SK-N-SH (cell line): ENCODE data around the gene ZNF562. TPM values are rescaled to one million over a fixed set of nuclear protein-coding genes. Genes with fewer than 3 reads are reported as not detected.
A peak's percentile ranks its signal among the peaks of the same experiment; 100 is the strongest.

Experiments used
- CTCF ChIA-PET: fragments of 300-600, 350-600 bp; formaldehyde crosslinking; extraction: SDS; loops from one replicate; lab custom pipeline; 2021; lab: Yijun Ruan, JAX
- POLR2A ChIA-PET: fragments of 350-600 bp; sonication (Branson Sonifier 250); formaldehyde crosslinking; extraction: SDS; loops from one replicate; lab custom pipeline; 2020; ENCODE audit warnings: antibody characterized with exemption, inconsistent platforms; lab: Yijun Ruan, JAX
- DNase-seq: peaks from one replicate; pipeline ENCODE4 v3.0.0; 2012
- H2AFZ ChIP-seq: fragments of 200-600 bp; sonication (generic); 2 replicates; pipeline ENCODE4 v1.8.1; 2016; ENCODE audit warnings: antibody characterized with exemption, mild to moderate bottlenecking, low read depth
- H3F3A ChIP-seq: fragments of 200-600 bp; sonication (generic); replicated peaks from 2 replicates; pipeline ENCODE3; 2016; ENCODE audit warnings: antibody characterized with exemption, mild to moderate bottlenecking; ENCODE audit not compliant: insufficient read depth
- H3K27ac ChIP-seq, 2 experiments: fragments of 200-500 bp in 1 of 2; fragments of 200-600 bp in 1 of 2; sonication (Bioruptor generic) in 1 of 2; sonication (generic), shearing (Covaris generic) in 1 of 2; 2 replicates each; pipeline versions ENCODE4 v1.5.1 to v1.6.1; 2014 to 2016; ENCODE audit warnings: low read depth in 2 of 2, inconsistent platforms in 1 of 2, low read length in 1 of 2, mild to moderate bottlenecking in 1 of 2, mixed read lengths in 1 of 2
- H3K27me3 ChIP-seq: fragments of 200-600 bp; sonication (generic), shearing (Covaris generic); 2 replicates; pipeline ENCODE4 v1.6.1; 2016; ENCODE audit warnings: mixed run types; ENCODE audit not compliant: insufficient read depth
- H3K36me3 ChIP-seq, 2 experiments: fragments of 200-500 bp in 1 of 2; fragments of 200-600 bp in 1 of 2; sonication (Bioruptor generic) in 1 of 2; sonication (generic) in 1 of 2; replicated peaks in 1 of 2; 2 replicates each; pipeline versions ENCODE3 to v1.5.1; 2014 to 2016; ENCODE audit warnings: low read length in 1 of 2, mild to moderate bottlenecking in 1 of 2; ENCODE audit not compliant: insufficient read depth in 2 of 2, control insufficient read depth in 1 of 2
- H3K4me1 ChIP-seq, 2 experiments: fragments of 200-500 bp in 1 of 2; fragments of 200-600 bp in 1 of 2; sonication (Bioruptor generic) in 1 of 2; sonication (generic), shearing (Covaris generic) in 1 of 2; 2 replicates each; pipeline versions ENCODE4 v1.5.1 to v1.6.1; 2014 to 2016; ENCODE audit warnings: low read depth in 1 of 2, low read length in 1 of 2, mixed run types in 1 of 2; ENCODE audit not compliant: insufficient read depth in 2 of 2, control insufficient read depth in 1 of 2
- H3K4me2 ChIP-seq: fragments of 200-600 bp; sonication (generic), shearing (Covaris generic); 2 replicates; pipeline ENCODE4 v1.6.1; 2017; ENCODE audit warnings: mixed run types
- H3K4me3 ChIP-seq, 2 experiments: fragments of 200-500 bp in 1 of 2; fragments of 200-600 bp in 1 of 2; sonication (Bioruptor generic) in 1 of 2; sonication (generic), shearing (Covaris generic) in 1 of 2; 2 replicates each; pipeline versions ENCODE4 v1.5.1 to v1.8.1; 2014 to 2016; ENCODE audit warnings: low read depth in 2 of 2, inconsistent platforms in 1 of 2, low read length in 1 of 2, mild to moderate bottlenecking in 1 of 2, mixed read lengths in 1 of 2, moderate library complexity in 1 of 2
- H3K79me2 ChIP-seq: fragments of 200-600 bp; sonication (generic); 2 replicates; pipeline ENCODE4 v1.8.1; 2017; ENCODE audit warnings: mild to moderate bottlenecking; ENCODE audit not compliant: insufficient read depth
- H3K9ac ChIP-seq: fragments of 200-600 bp; sonication (generic); 2 replicates; pipeline ENCODE4 v1.6.1; 2017; ENCODE audit warnings: mixed run types
- H3K9me2 ChIP-seq: fragments of 200-600 bp; sonication (generic); 2 replicates; pipeline ENCODE4 v1.6.1; 2017; ENCODE audit warnings: mixed run types
- H3K9me3 ChIP-seq: fragments of 200-600 bp; sonication (generic); 2 replicates; pipeline ENCODE4 v1.6.1; 2017; ENCODE audit warnings: mixed run types, mild to moderate bottlenecking, moderate library complexity
- H4K20me1 ChIP-seq: fragments of 200-600 bp; sonication (generic); 2 replicates; pipeline ENCODE4 v1.6.1; 2017; ENCODE audit warnings: mild to moderate bottlenecking, mixed run types; ENCODE audit not compliant: insufficient read depth
- FOXJ3 ChIP-seq: sonication (generic); formaldehyde crosslinking; IDR thresholded peaks from 2 replicates; pipeline ENCODE4 v1.5.1; 2020; ENCODE audit warnings: mild to moderate bottlenecking, missing genetic modification reagents
- GABPA ChIP-seq: IDR thresholded peaks from 2 replicates; pipeline ENCODE4 v1.4.0; 2012; ENCODE audit warnings: low read depth, mild to moderate bottlenecking
- GATA2 ChIP-seq: sonication (generic); formaldehyde crosslinking; IDR thresholded peaks from 2 replicates; pipeline ENCODE4 v1.5.0; 2020; ENCODE audit warnings: mild to moderate bottlenecking, missing genetic modification reagents
- JUND ChIP-seq: IDR thresholded peaks from 2 replicates; pipeline ENCODE4 v1.4.0; 2012
- MXI1 ChIP-seq: IDR thresholded peaks from 2 replicates; pipeline ENCODE4 v1.6.1; 2012; ENCODE audit warnings: mild to moderate bottlenecking, low read depth, low read length, improper control_type of control experiment
- NRF1 ChIP-seq: IDR thresholded peaks from 2 replicates; pipeline ENCODE4 v1.6.1; 2012; ENCODE audit warnings: low read depth, mild to moderate bottlenecking, low read length
- RCOR1 ChIP-seq: fragments of 150-350 bp; IDR thresholded peaks from 2 replicates; pipeline ENCODE4 v1.6.1; 2017; ENCODE audit warnings: antibody characterized with exemption, low read length
- RFX5 ChIP-seq: IDR thresholded peaks from 2 replicates; pipeline ENCODE4 v1.6.1; 2012; ENCODE audit warnings: mild to moderate bottlenecking, improper control_type of control experiment, low read length
- SIN3A ChIP-seq: IDR thresholded peaks from 2 replicates; pipeline ENCODE4 v1.6.1; 2012; ENCODE audit warnings: low read depth, mild to moderate bottlenecking, low read length, moderate library complexity, borderline replicate concordance
- TCF12 ChIP-seq: IDR thresholded peaks from 2 replicates; pipeline ENCODE4 v1.4.0; 2012
- TEAD4 ChIP-seq: IDR thresholded peaks from 2 replicates; pipeline ENCODE4 v1.4.0; 2012; ENCODE audit warnings: mild to moderate bottlenecking, borderline replicate concordance; ENCODE audit not compliant: insufficient read depth
- WGBS: methylation state at CpG from one replicate; pipeline ENCODE4 v1.1.6; 2017; ENCODE audit warnings: low lambda C conversion rate; 5-methylcytosine and 5-hydroxymethylcytosine counted together
- polyA plus RNA-seq, 3 experiments: library from polyadenylated mRNA; depleted of rRNA; stranded (reverse); fragments of >200 nt; gene quantifications; 2 replicates each; pipeline ENCODE4 v1.2.3, GENCODE V29; 2012
- TF ChIP-seq, protein P1 (sequence below): IDR thresholded peaks from 2 replicates; pipeline ENCODE4 v1.4.0; 2012; ENCODE audit warnings: low read depth, borderline replicate concordance
- TF ChIP-seq, protein P2 (sequence below): fragments of 200-600 bp; sonication (generic); IDR thresholded peaks from 2 replicates; pipeline ENCODE4 v1.6.1; 2017; ENCODE audit warnings: antibody characterized with exemption, mild to moderate bottlenecking, moderate library complexity
- TF ChIP-seq, protein P3 (sequence below): IDR thresholded peaks from 2 replicates; pipeline ENCODE4 v1.4.0; 2012; ENCODE audit warnings: low read depth, borderline replicate concordance
- TF ChIP-seq, protein P4 (sequence below): IDR thresholded peaks from 2 replicates; pipeline ENCODE4 v1.4.0; 2012; ENCODE audit warnings: low read depth
- TF ChIP-seq, protein P5 (sequence below): fragments of 150-350 bp; IDR thresholded peaks from 2 replicates; pipeline ENCODE4 v1.6.1; 2016; ENCODE audit warnings: mild to moderate bottlenecking, low read depth, low read length

The ZNF562 gene
- polyA plus RNA-seq, 1 of the 3 experiments (the other 2 are of a cell fraction) = 3.1 TPM

DNA sequence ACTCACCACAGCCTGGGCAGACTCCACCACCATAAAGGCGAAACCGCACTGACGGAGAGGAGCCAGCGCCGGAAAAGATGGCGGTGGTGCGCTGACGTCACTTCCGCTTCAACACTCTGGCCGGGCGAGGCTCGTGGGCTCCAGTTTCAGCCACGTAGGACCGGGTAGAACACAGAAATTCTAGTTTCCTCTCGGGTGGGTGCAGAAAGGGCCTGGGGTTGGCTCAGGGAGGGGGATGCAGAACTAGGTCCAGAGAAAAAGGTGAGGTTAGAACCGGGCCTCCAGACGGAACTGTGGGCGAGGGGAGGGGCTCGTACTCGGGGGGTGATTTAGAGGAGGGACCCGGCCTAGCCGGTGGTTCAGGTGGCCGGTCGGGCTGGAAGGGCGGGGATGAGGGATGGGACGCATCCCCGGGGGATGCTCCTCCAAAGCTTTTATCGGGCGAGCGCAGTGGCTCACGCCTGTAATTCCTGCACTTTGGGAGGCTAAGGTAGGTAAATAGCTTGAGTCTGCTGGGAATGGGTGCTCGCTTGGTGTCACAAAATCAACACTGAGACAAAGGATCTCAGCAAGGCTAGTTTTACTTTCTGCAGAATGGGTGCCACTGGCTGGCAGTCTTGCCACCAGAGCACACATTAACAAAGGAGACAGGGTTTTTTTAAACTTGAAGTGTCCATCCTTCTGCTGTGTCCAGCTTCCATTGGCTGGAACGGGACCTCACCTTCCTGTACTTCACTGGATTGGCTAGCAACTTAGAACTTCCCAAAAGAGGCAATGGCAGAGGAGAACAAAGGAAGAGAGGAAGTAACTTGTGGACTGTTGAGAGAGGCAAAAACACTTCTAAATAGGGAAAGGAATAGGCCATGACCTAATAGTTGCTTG is 53.5 kb downstream of the ZNF562 start, which contains the start of gene ZNF561 (continued):
- TF ChIP-seq, protein P1, sequence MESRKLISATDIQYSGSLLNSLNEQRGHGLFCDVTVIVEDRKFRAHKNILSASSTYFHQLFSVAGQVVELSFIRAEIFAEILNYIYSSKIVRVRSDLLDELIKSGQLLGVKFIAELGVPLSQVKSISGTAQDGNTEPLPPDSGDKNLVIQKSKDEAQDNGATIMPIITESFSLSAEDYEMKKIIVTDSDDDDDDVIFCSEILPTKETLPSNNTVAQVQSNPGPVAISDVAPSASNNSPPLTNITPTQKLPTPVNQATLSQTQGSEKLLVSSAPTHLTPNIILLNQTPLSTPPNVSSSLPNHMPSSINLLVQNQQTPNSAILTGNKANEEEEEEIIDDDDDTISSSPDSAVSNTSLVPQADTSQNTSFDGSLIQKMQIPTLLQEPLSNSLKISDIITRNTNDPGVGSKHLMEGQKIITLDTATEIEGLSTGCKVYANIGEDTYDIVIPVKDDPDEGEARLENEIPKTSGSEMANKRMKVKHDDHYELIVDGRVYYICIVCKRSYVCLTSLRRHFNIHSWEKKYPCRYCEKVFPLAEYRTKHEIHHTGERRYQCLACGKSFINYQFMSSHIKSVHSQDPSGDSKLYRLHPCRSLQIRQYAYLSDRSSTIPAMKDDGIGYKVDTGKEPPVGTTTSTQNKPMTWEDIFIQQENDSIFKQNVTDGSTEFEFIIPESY = no peak
- TF ChIP-seq JUND = no peak
- TF ChIP-seq, protein P2, sequence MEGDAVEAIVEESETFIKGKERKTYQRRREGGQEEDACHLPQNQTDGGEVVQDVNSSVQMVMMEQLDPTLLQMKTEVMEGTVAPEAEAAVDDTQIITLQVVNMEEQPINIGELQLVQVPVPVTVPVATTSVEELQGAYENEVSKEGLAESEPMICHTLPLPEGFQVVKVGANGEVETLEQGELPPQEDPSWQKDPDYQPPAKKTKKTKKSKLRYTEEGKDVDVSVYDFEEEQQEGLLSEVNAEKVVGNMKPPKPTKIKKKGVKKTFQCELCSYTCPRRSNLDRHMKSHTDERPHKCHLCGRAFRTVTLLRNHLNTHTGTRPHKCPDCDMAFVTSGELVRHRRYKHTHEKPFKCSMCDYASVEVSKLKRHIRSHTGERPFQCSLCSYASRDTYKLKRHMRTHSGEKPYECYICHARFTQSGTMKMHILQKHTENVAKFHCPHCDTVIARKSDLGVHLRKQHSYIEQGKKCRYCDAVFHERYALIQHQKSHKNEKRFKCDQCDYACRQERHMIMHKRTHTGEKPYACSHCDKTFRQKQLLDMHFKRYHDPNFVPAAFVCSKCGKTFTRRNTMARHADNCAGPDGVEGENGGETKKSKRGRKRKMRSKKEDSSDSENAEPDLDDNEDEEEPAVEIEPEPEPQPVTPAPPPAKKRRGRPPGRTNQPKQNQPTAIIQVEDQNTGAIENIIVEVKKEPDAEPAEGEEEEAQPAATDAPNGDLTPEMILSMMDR = no peak
- TF ChIP-seq TCF12 = 0 out of 2 replicates have a peak, but pooled peaks have one; percentile 7
- peak; percentile 22; the same call in 1 of the 2 replicates for TF ChIP-seq SIN3A
- TF ChIP-seq RCOR1 = no peak
- TF ChIP-seq, protein P3, sequence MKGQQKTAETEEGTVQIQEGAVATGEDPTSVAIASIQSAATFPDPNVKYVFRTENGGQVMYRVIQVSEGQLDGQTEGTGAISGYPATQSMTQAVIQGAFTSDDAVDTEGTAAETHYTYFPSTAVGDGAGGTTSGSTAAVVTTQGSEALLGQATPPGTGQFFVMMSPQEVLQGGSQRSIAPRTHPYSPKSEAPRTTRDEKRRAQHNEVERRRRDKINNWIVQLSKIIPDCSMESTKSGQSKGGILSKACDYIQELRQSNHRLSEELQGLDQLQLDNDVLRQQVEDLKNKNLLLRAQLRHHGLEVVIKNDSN = no peak; the same call in 1 of the 2 replicates

DNA sequence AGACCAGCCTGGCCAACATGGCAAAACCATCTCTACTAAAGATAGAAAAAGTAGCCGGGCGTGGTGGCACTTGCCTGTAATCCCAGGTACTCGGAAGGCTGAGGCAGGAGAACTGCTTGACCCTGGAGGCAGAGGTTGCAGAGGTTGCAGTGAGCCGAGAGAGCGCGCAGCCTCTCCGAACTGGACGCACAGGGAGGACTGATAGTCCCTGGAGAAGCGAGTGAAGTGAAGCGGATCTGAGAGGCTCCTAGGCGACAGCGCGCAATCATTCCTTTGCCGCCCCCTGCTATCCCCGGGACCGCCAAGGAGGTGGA is 54.1 kb downstream of the ZNF562 start:
- H3K36me3 ChIP-seq = peaks cover 18 to 36% of the 10 kb centered on the region in 2 experiments
- peaks cover 40% of the 10 kb centered on the region for H3K79me2 ChIP-seq
- ChIA-PET CTCF (interaction anchor here (0.6 kb wide), 1 partner anchor 179 kb away, joined by 3 read pairs; no protein-coding TSS in a partner anchor), POLR2A (interaction anchor here (1.5 kb wide), 1 partner anchor 147 kb away, joined by 15 read pairs; the partner anchor contains the start of gene ZNF846)
- 0% methylated on average over 3 of the region's 16 CpGs for WGBS
- peak overlapping the region; percentile 70 to 95 for H3K4me3 ChIP-seq
- no peaks in the 10 kb centered on the region for H3K9me3 ChIP-seq
- peak overlapping the region; percentile 84 to 96 for H3K27ac ChIP-seq
- no peaks in the 10 kb centered on the region for H3K27me3 ChIP-seq
- peaks cover 5 to 6% of the 10 kb centered on the region in 2 experiments; a peak in 2 of 4 replicates for H3K4me1 ChIP-seq
- H3F3A ChIP-seq = peaks cover 10% of the 10 kb centered on the region
- peak overlapping the region; percentile 87 for H3K9ac ChIP-seq
- H3K4me2 ChIP-seq = peak overlapping the region; percentile 90
- no peaks in the 10 kb centered on the region for H4K20me1 ChIP-seq
- H2AFZ ChIP-seq = peak overlapping the region; percentile 94
- H3K9me2 ChIP-seq = no peaks in the 10 kb centered on the region
- TF ChIP-seq TCF12 = no peak
- TF ChIP-seq, protein P4, sequence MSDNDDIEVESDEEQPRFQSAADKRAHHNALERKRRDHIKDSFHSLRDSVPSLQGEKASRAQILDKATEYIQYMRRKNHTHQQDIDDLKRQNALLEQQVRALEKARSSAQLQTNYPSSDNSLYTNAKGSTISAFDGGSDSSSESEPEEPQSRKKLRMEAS = no peak; the same call in 1 of the 2 replicates
- TF ChIP-seq, protein P5, sequence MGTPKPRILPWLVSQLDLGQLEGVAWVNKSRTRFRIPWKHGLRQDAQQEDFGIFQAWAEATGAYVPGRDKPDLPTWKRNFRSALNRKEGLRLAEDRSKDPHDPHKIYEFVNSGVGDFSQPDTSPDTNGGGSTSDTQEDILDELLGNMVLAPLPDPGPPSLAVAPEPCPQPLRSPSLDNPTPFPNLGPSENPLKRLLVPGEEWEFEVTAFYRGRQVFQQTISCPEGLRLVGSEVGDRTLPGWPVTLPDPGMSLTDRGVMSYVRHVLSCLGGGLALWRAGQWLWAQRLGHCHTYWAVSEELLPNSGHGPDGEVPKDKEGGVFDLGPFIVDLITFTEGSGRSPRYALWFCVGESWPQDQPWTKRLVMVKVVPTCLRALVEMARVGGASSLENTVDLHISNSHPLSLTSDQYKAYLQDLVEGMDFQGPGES = no peak
- no peak for TF ChIP-seq GATA2 (CRISPR knock-in tag)
- TF ChIP-seq FOXJ3 (CRISPR knock-in tag) = no peak
- TF ChIP-seq NRF1 = no peak
- TF ChIP-seq RFX5 = no peak
- no peak for TF ChIP-seq MXI1
- TF ChIP-seq GABPA = no peak
- no peak for TF ChIP-seq TEAD4
- no peak for DNase-seq
